Immature natural killer cell (primary cell): ENCODE data around the gene PPP1R1A. TPM values are rescaled to one million over a fixed set of nuclear protein-coding genes. Genes with fewer than 3 reads are reported as not detected.

Experiments
- DNase-seq, 3 donors: peaks; one replicate each; pipeline ENCODE4 v3.0.0; 2022; ENCODE audit warnings: mixed read lengths in 1 of 3
- H3K27ac Mint-ChIP-seq, 6 donors: one replicate each; pipeline ENCODE4 v1.8.0; 2020; ENCODE audit warnings: mixed read lengths in 6 of 6, mild to moderate bottlenecking in 5 of 6, inconsistent platforms in 4 of 6, moderate library complexity in 3 of 6
- H3K27me3 Mint-ChIP-seq, 3 donors: one replicate each; pipeline ENCODE4 v1.8.0; 2020 to 2021; ENCODE audit warnings: low read depth in 3 of 3, mild to moderate bottlenecking in 3 of 3, mixed read lengths in 3 of 3, moderate library complexity in 3 of 3, inconsistent platforms in 1 of 3
- H3K36me3 Mint-ChIP-seq, 3 donors: one replicate each; pipeline ENCODE4 v1.8.0; 2020; ENCODE audit warnings: mixed read lengths in 3 of 3, inconsistent platforms in 2 of 3, mild to moderate bottlenecking in 2 of 3
- H3K4me1 Mint-ChIP-seq, 2 donors: one replicate each; pipeline ENCODE4 v1.8.0; 2020; ENCODE audit warnings: inconsistent platforms in 2 of 2, mild to moderate bottlenecking in 2 of 2, mixed read lengths in 2 of 2, moderate library complexity in 1 of 2
- H3K4me3 Mint-ChIP-seq, 5 donors: one replicate each; pipeline ENCODE4 v1.8.0; 2020; ENCODE audit warnings: mild to moderate bottlenecking in 5 of 5, mixed read lengths in 5 of 5, inconsistent platforms in 3 of 5, moderate library complexity in 3 of 5
- H3K9me3 Mint-ChIP-seq, 6 donors: one replicate each; pipeline ENCODE4 v1.8.0; 2020; ENCODE audit warnings: mild to moderate bottlenecking in 6 of 6, mixed read lengths in 6 of 6, inconsistent platforms in 4 of 6, moderate library complexity in 3 of 6
- polyA plus RNA-seq, 3 donors: library from polyadenylated mRNA; unstranded; fragments of 300-500 nt; fragmentation: Illumina TruSeq; gene quantifications; one replicate each; pipeline ENCODE4 v1.2.3, GENCODE V29; 2021

Gene PPP1R1A
- polyA plus RNA-seq, 3 donors from 2014 or later, result not detected

- Mint-ChIP-seq H3K36me3 (peaks cover 0 to 16% (median 10%) of the 10 kb centered on the region in 3 donors), H3K27ac (peak overlapping the region in 1 of 6 donors; percentile 12), H3K9me3 (no peaks in the 10 kb centered on the region), H3K4me3 (no peak overlapping the region), H3K27me3 (peaks cover 0 to 4% (median 0%) of the 10 kb centered on the region in 3 donors), H3K4me1 (peaks cover 5 to 7% of the 10 kb centered on the region in 2 donors)
- no peak for DNase-seq
These were observed 9.7 kb downstream of the PPP1R1A start for GRCh38 chr12:54578778-54579177.

DNA sequence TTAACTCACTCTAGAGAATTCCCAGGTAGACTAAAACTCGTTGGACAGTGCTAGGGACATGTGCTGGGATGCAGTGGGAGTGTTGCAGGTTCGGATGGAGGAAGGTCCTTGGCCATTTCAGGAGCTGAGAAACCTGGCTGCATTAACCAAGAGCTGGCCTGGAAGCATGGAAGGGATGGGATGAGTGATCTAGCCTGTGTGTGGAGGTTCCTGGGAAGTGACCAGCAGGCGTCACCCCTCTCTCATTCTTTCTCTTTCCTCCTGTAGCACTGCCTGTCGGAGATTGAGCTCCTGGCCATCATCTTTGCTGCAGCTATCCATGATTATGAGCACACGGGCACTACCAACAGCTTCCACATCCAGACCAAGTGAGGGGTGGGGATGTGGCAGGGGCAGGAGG, 15.6 kb downstream of the PPP1R1A start:
- no peak overlapping the region for H3K27ac Mint-ChIP-seq
- H3K4me1 Mint-ChIP-seq, result no peaks in the 10 kb centered on the region
- no peak overlapping the region for H3K4me3 Mint-ChIP-seq
- DNase-seq, result no peak
- H3K36me3 Mint-ChIP-seq, result peaks cover 7 to 31% (median 20%) of the 10 kb centered on the region in 3 donors
- H3K27me3 Mint-ChIP-seq, result peaks cover 2 to 3% (median 2%) of the 10 kb centered on the region in 3 donors
- H3K9me3 Mint-ChIP-seq, result no peaks in the 10 kb centered on the region

DNA sequence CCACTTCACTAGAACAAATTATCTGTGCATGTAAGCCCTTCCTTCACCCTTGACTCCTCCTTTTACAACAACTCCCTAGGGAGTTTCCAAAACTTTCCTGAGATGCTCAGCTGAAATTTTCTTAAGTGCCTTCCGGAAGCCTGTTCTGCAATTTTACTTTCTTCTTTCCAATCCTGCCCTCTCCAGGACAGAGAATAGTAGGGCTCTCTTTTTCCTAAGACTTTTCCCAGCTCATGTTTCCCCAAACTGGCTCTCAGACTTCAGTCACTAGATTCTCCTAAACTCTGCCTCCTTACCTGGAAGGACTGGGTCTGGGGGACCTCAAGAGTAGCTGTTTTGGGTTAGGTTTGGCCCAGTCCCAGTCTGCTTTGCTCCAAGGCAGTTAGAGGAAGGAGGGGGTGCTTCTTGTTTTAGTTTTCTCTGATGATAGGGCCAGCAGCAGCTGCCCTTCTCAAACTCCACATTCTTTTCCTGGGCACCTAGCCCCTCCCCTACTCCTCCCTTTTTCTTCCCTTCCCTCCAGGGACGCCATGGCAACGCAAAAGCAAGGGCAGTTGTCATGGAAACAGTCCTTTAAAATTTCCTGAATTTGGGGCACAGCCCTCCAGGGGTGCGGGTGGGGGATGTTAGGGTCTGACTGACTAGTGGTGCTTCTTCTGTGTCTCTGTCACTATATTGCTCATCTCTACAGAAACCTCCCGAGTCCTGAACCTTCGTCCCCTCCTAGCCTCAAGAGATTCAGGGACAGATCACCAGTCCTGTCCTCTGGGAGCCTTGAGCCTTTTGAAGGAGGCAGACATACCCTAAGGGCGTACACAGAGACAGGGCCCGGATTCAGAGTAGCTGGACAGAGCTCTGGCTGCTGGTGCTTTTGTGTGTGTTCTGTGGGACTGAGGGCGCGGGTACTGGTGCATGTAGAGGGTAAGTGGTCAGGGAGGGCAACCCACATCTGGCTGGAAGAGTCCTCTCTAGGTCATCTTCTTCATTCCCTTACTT, 17.0 kb downstream of the PPP1R1A start:
- Mint-ChIP-seq H3K36me3 (peaks cover 7 to 28% (median 25%) of the 10 kb centered on the region in 3 donors), H3K27me3 (peaks cover 0 to 2% (median 2%) of the 10 kb centered on the region in 3 donors), H3K4me3 (no peak overlapping the region), H3K9me3 (no peaks in the 10 kb centered on the region), H3K4me1 (no peaks in the 10 kb centered on the region), H3K27ac (no peak overlapping the region)
- DNase-seq, result no peak

DNA sequence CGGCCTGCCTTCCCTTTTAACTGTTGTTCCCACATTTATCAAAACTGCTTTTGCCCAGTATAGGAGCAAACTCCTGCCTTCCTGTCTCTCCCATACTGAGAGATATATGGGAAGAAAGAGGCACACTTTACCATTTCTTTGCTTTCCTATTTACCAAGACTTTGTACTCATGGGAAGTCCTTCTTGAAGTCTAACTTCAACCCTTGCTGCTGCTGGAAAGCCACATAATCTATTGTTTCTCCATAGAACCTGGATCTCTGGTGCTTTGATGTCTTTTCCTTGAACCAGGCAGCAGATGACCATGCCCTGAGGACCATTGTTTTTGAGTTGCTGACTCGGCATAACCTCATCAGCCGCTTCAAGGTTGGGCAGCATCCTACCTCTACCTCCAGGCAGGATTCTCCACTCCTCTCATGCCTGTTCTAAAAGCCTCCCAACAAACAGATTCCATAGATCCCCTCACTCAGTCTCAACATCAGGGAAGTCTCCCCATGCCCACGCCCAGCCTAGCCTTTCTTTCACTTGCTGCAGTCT, 18.4 kb downstream of the PPP1R1A start:
- no peak overlapping the region for H3K4me3 Mint-ChIP-seq
- H3K27ac Mint-ChIP-seq, result no peak overlapping the region
- H3K27me3 Mint-ChIP-seq, result peaks cover 0 to 4% (median 2%) of the 10 kb centered on the region in 3 donors
- peaks cover 7 to 28% (median 22%) of the 10 kb centered on the region in 3 donors for H3K36me3 Mint-ChIP-seq
- DNase-seq, result no peak
- no peaks in the 10 kb centered on the region for H3K9me3 Mint-ChIP-seq
- H3K4me1 Mint-ChIP-seq, result no peaks in the 10 kb centered on the region

- no peak overlapping the region for H3K27ac Mint-ChIP-seq
- no peak overlapping the region for H3K4me3 Mint-ChIP-seq
- peaks cover 7 to 24% (median 22%) of the 10 kb centered on the region in 3 donors for H3K36me3 Mint-ChIP-seq
- no peaks in the 10 kb centered on the region for H3K9me3 Mint-ChIP-seq
- H3K27me3 Mint-ChIP-seq, result peaks cover 1 to 4% (median 2%) of the 10 kb centered on the region in 3 donors
- no peak for DNase-seq
- no peaks in the 10 kb centered on the region for H3K4me1 Mint-ChIP-seq
These were observed 19.4 kb downstream of the PPP1R1A start for GRCh38 chr12:54569072-54569471.

DNA sequence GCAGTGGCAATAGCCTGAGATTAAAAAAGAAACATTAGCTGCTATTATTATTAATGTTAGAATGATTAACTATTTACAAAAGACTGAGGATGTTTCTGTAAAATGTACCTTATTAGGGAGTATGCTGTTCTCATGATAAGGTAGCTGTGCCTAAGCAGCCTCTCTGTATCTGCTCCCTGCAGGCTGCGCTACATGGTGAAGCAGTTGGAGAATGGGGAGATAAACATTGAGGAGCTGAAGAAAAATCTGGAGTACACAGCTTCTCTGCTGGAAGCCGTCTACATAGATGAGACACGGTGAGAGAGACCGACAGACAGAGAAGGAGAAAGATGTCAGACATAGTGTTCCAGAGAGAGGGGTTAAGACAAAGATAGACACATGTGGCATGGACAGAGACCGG, 21.7 kb downstream of the PPP1R1A start:
- peaks cover 3 to 15% (median 13%) of the 10 kb centered on the region in 3 donors for H3K36me3 Mint-ChIP-seq
- no peak overlapping the region for H3K27ac Mint-ChIP-seq
- peaks cover 0 to 6% of the 10 kb centered on the region in 2 donors for H3K4me1 Mint-ChIP-seq
- peaks cover 0 to 2% (median 2%) of the 10 kb centered on the region in 3 donors for H3K27me3 Mint-ChIP-seq
- no peak overlapping the region for H3K4me3 Mint-ChIP-seq
- no peak for DNase-seq
- H3K9me3 Mint-ChIP-seq, result no peaks in the 10 kb centered on the region

DNA sequence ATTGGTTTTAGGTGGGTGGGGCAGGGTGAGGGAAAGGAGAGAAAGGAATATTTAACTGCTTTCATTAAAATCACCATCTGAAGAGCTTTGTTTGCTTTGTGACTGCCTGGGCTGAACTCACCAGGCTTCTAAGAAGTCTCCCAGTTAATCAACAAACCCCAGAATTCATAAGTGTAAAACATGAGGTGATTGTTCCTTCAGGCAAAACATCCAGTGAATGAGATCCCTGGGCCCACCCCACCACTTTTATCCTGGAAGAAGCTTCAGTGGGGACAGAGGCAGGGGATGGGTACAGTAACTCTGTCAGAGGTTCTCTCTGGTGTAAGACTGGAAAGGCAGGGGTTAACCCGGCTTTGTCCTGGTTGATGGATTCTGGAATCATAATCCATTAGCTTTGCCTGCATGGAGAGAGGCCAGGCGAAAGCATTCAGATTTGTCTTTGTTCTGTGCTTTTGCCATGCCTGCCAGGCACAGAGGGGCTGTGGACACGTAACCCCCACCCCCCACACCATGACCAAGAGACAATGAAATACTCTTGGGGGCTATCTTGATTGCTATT, 22.4 kb downstream of the PPP1R1A start:
- H3K9me3 Mint-ChIP-seq, result no peaks in the 10 kb centered on the region
- peaks cover 7 to 13% of the 10 kb centered on the region in 2 donors for H3K4me1 Mint-ChIP-seq
- DNase-seq, result no peak
- peaks cover 3 to 15% (median 13%) of the 10 kb centered on the region in 3 donors for H3K36me3 Mint-ChIP-seq
- H3K27me3 Mint-ChIP-seq, result peaks cover 0 to 4% (median 2%) of the 10 kb centered on the region in 3 donors
- H3K27ac Mint-ChIP-seq, result no peak overlapping the region
- no peak overlapping the region for H3K4me3 Mint-ChIP-seq

GRCh38 chr12:54565310-54565985, 23.0 kb downstream of the PPP1R1A start:
- DNase-seq, result no peak
- H3K4me1 Mint-ChIP-seq, result peaks cover 13 to 18% of the 10 kb centered on the region in 2 donors
- H3K4me3 Mint-ChIP-seq, result no peak overlapping the region
- H3K27ac Mint-ChIP-seq, result no peak overlapping the region
- H3K36me3 Mint-ChIP-seq, result peaks cover 0 to 15% (median 13%) of the 10 kb centered on the region in 3 donors
- H3K9me3 Mint-ChIP-seq, result no peaks in the 10 kb centered on the region
- peaks cover 2 to 4% (median 4%) of the 10 kb centered on the region in 3 donors for H3K27me3 Mint-ChIP-seq

DNA sequence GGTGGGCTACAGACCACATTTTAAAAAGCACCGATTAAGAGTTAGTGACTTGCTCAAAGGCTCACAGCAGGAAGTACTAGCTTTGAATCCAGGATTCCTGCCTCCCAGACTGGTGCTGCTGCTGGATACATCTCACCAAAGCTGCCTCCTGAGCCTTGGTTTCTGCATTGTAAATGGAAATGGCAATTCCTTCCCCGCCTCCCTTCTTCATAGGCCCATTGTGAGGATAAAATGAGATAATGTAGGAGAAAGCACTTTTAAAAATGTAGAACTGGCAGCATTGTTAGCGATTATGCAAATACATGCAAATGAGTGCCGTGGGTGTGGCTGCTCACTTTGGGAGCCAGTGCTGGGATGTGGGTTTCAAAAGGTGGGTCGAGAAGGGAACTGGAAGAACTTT, 23.7 kb downstream of the PPP1R1A start:
- no peak for DNase-seq
- Mint-ChIP-seq H3K27ac (no peak overlapping the region), H3K9me3 (no peaks in the 10 kb centered on the region), H3K36me3 (peaks cover 0 to 15% (median 7%) of the 10 kb centered on the region in 3 donors), H3K27me3 (peaks cover 2 to 7% (median 4%) of the 10 kb centered on the region in 3 donors), H3K4me3 (no peak overlapping the region), H3K4me1 (peaks cover 20 to 25% of the 10 kb centered on the region in 2 donors)

DNA sequence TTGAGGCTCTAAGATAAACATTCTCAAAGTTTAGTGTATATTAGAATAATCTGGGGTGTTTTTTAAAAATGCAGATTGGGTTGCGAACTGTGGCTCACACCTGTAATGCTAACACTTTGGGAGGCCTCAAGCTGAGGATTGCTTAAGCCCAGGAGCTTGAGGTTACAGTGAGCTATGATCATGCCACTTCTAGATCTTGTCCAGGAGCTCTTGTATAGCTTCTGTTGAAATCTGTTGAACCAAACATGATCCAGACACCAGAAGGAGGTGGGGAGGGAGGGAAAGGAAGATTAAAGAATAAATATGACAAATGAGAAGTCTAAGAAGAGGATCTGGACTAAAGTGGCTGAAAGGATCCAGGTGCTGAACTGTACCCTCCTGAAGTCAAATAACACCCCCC, 24.7 kb downstream of the PPP1R1A start:
- H3K4me3 Mint-ChIP-seq, result no peak overlapping the region
- peak overlapping the region in 1 of 6 donors; percentile 45 for H3K27ac Mint-ChIP-seq
- peaks cover 2 to 7% (median 4%) of the 10 kb centered on the region in 3 donors for H3K27me3 Mint-ChIP-seq

GRCh38 chr12:54562750-54563356, 25.6 kb downstream of the PPP1R1A start:
- DNase-seq, result no peak
- Mint-ChIP-seq H3K4me1 (peaks cover 25 to 29% of the 10 kb centered on the region in 2 donors), H3K27ac (peak overlapping the region in 2 of 6 donors; percentile 15 to 46), H3K4me3 (no peak overlapping the region), H3K27me3 (peaks cover 2 to 7% (median 4%) of the 10 kb centered on the region in 3 donors), H3K9me3 (no peaks in the 10 kb centered on the region), H3K36me3 (peaks cover 0 to 12% (median 7%) of the 10 kb centered on the region in 3 donors)

More for the DNA sequence above, 24.7 kb downstream of the PPP1R1A start:
- H3K4me1 Mint-ChIP-seq, result peaks cover 25 to 29% of the 10 kb centered on the region in 2 donors
- DNase-seq, result no peak
- no peaks in the 10 kb centered on the region for H3K9me3 Mint-ChIP-seq
- peaks cover 0 to 14% (median 7%) of the 10 kb centered on the region in 3 donors for H3K36me3 Mint-ChIP-seq

DNA sequence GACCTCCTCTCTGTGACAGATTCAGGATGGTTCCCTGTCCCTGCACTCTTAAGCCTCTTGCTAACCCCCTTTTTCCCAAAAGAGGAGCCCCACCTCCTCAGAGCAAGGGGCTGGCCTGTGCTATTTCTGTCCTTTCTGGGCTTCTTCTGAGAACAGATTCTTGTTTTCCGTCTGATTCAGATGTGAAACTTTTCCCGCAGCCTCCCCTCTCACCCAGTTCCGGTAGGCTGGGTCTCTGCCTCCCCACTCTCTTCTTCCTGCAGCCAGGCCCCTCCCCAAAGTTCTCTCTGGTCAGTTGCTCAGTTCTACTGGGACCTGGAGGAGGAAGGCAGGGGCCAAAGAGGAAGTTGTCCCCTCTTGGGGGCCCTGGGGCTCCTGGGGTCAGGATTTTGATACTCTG, 27.3 kb downstream of the PPP1R1A start:
- Mint-ChIP-seq H3K27me3 (peaks cover 2 to 7% (median 4%) of the 10 kb centered on the region in 3 donors), H3K9me3 (no peaks in the 10 kb centered on the region), H3K36me3 (no peaks in the 10 kb centered on the region), H3K4me3 (peak overlapping the region; percentile 86 to 95 (median 95)), H3K4me1 (peaks cover 25 to 29% of the 10 kb centered on the region in 2 donors), H3K27ac (peak overlapping the region; percentile 48 to 96 (median 81))
- DNase-seq, result no peak

- H3K4me3 Mint-ChIP-seq, result peak overlapping the region; percentile 86 to 95 (median 95)
- peaks cover 25 to 29% of the 10 kb centered on the region in 2 donors for H3K4me1 Mint-ChIP-seq
- peak overlapping the region; percentile 80 to 96 (median 86) for H3K27ac Mint-ChIP-seq
- no peaks in the 10 kb centered on the region for H3K36me3 Mint-ChIP-seq
- no peaks in the 10 kb centered on the region for H3K9me3 Mint-ChIP-seq
- peaks cover 2 to 5% (median 4%) of the 10 kb centered on the region in 3 donors for H3K27me3 Mint-ChIP-seq
- peak; percentile 81 to 86 (median 81) for DNase-seq
These were observed 28.0 kb downstream of the PPP1R1A start for GRCh38 chr12:54560374-54560858.
